Muscle of leg (tissue), 11 donors: Measurements from ENCODE around the gene PDILT. TPM values are rescaled to one million over a fixed set of nuclear protein-coding genes. Genes with fewer than 3 reads are reported as not detected.
"Not testable (repeated sequence)": the region's sequence is repeated elsewhere in the genome, so short reads cannot be mapped to it uniquely, and the experiment has no call there.

Experiments
- DNase-seq: peaks from one replicate; pipeline ENCODE4 v3.0.0; 2013
- H3K27ac ChIP-seq: one replicate; pipeline ENCODE4 v1.5.1; 2013; ENCODE audit warnings: mild to moderate bottlenecking, low read length, control low read depth
- H3K27me3 ChIP-seq: one replicate; pipeline ENCODE4 v1.6.1; 2013; ENCODE audit warnings: low read length; ENCODE audit not compliant: control insufficient read depth, insufficient read depth
- H3K36me3 ChIP-seq: one replicate; pipeline ENCODE4 v1.6.1; 2013; ENCODE audit warnings: low read length; ENCODE audit not compliant: control insufficient read depth, insufficient read depth
- H3K4me1 ChIP-seq: one replicate; pipeline ENCODE4 v1.6.1; 2013; ENCODE audit warnings: low read length; ENCODE audit not compliant: control insufficient read depth, insufficient read depth
- H3K4me3 ChIP-seq: one replicate; pipeline ENCODE4 v1.5.1; 2013; ENCODE audit warnings: low read length, control low read depth
- H3K9me3 ChIP-seq: replicated peaks from 2 replicates; pipeline ENCODE4 v1.6.1; 2013; ENCODE audit warnings: low read depth, low read length; ENCODE audit not compliant: control insufficient read depth
- WGBS: methylation state at CpG from one replicate; pipeline ENCODE4 v1.1.5; 2013; ENCODE audit warnings: missing lambda C conversion rate; ENCODE audit not compliant: insufficient coverage; 5-methylcytosine and 5-hydroxymethylcytosine counted together
- polyA plus RNA-seq, 8 donors: library from polyadenylated mRNA; unstranded; fragments of 120-200 nt; gene quantifications; one replicate each; pipeline versions ENCODE4 v1.2.1 to v1.2.3, GENCODE V29; 2013; ENCODE audit warnings: inconsistent platforms in 1 of 8, low replicate concordance in 1 of 8; ENCODE audit not compliant: insufficient read length in 8 of 8, insufficient read depth in 1 of 8
- total RNA-seq: library from RNA; stranded (reverse); fragments of 120-200 nt; gene quantifications from one replicate; pipeline ENCODE4 v1.2.4, GENCODE V29; 2013

The PDILT gene
- total and polyA plus RNA-seq, 9 donors = not detected

DNA sequence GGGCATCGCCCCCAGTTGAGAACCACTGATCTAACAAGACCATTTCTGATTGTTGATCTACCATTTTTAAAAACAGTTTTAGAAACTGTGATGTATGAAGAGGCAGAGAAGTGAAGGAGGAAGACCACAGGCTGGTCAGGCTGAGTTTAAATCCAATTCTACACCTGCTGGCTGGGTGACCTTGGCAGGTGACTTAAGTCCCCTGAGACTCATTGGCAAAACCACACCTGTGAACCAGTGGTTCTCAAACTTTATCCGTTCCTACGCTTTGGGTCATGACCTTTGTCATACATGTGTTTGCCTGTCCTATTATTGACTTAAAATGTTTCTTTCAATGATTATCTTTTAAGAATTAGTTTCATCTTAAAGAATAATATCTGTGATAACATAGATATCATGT is 79.5 kb downstream of the PDILT start:
- no peaks in the 10 kb centered on the region for H3K4me1 ChIP-seq
- H3K36me3 ChIP-seq = no peaks in the 10 kb centered on the region
- no CpG with 5 or more reads among the region's 3 CpGs for WGBS
- no peaks in the 10 kb centered on the region for H3K9me3 ChIP-seq
- H3K27me3 ChIP-seq = no peaks in the 10 kb centered on the region
- DNase-seq = no peak
- H3K4me3 ChIP-seq = no peak overlapping the region
- H3K27ac ChIP-seq = no peak overlapping the region

DNA sequence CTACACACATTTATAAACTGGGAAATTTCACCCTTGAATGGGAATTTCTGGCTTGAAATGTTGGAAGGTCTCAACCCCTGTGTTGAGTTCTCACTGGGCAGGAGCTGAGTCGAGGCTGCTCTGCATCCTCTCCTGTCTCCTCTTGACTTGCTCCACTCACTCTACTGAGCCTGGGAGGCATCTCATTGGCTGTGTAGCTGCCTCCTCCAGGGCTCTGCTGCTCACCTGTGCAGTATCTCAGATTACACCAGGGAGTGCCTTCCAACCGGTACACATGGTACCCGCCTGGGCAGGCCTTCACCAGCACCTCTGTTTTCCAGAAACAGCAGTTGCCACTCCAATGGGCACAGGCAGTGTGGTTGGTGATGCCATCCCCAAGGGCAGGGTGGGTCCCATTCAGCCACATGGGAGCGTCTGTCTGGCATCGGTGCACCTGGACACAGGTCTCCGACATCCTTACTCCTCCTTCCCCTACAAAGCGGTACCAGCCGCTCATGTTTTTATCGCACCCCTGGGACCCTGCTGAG is 80.9 kb downstream of the PDILT start:
- Histone ChIP-seq H3K4me3 (no peak overlapping the region), H3K36me3 (no peaks in the 10 kb centered on the region), H3K4me1 (no peaks in the 10 kb centered on the region), H3K9me3 (no peaks in the 10 kb centered on the region), H3K27me3 (no peaks in the 10 kb centered on the region), H3K27ac (no peak overlapping the region)
- 70% methylated on average over 9 of the region's 9 CpGs for WGBS
- DNase-seq = no peak

DNA sequence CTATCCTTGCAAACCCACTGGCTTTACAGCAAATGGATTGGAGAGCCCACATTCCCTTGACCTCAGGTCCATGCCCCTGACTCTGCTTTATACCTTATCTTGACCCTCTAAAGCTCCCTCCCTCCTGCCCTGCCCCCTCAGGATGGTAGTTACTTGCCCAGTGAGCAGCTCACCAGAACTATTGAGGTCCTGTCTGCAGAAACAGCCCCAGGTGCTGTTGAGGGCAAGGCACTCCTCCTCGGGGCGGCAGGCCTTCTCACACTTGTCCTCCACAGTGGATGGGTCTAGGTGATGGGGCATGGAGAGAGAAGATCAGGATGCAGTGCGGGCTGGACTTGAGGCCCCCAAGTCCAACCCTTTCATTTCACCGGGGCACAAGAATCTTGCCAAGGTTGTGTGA is 81.8 kb downstream of the PDILT start:
- no peak for DNase-seq
- Histone ChIP-seq H3K27me3 (no peaks in the 10 kb centered on the region), H3K27ac (no peak overlapping the region), H3K36me3 (no peaks in the 10 kb centered on the region), H3K9me3 (no peaks in the 10 kb centered on the region), H3K4me3 (no peak overlapping the region), H3K4me1 (no peaks in the 10 kb centered on the region)
- WGBS = no CpG with 5 or more reads among the region's 4 CpGs

DNA sequence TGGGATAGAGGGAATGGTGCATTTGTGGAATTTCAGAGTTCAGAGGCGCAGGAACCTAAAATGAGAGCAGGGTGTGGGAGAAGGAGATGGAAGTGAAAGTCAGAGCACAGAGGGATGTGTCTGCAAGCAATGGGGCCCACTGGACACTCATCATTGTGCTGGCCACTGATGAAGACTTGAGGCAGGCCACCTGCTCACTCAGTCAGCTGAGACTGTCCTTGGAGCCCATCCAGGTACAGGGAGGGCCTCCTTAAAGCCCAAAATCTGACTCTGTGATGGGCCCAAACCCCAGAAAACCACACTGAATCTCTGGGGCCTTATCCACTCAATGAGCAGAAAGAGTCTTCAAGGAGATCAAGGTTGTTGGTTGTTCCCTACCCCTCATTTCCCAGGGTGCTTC is 82.9 kb downstream of the PDILT start:
- WGBS = 90% methylated on average over 1 of the region's 1 CpG

DNA sequence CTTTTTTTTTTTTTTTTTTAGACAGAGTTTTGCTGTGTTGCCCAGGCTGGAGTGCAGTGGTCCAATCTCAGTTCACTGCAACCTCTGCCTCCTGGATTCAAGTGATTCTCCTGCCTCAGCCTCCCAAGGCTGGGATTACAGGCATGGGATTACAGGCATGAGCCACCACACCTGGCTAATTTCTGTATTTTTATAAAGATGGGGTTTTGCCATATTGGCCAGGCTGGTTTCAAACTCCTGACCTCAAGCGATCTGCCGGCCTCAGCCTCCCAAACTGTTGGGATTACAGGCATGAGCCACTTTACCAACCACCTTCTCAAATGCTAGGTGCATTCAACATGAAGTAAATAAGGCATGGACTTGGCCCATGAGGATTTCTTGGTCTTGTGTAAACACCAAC is 83.5 kb downstream of the PDILT start:
- no CpG with 5 or more reads among the region's 2 CpGs for WGBS
- not testable (repeated sequence) for H3K36me3 ChIP-seq, DNase-seq, H3K4me3 ChIP-seq, H3K9me3 ChIP-seq, H3K27me3 ChIP-seq, H3K27ac ChIP-seq, H3K4me1 ChIP-seq

More for the DNA sequence above, 82.9 kb downstream of the PDILT start:
- Histone ChIP-seq H3K9me3 (no peaks in the 10 kb centered on the region), H3K36me3 (no peaks in the 10 kb centered on the region), H3K4me1 (no peaks in the 10 kb centered on the region), H3K4me3 (no peak overlapping the region), H3K27ac (no peak overlapping the region), H3K27me3 (no peaks in the 10 kb centered on the region)
- DNase-seq = no peak

DNA sequence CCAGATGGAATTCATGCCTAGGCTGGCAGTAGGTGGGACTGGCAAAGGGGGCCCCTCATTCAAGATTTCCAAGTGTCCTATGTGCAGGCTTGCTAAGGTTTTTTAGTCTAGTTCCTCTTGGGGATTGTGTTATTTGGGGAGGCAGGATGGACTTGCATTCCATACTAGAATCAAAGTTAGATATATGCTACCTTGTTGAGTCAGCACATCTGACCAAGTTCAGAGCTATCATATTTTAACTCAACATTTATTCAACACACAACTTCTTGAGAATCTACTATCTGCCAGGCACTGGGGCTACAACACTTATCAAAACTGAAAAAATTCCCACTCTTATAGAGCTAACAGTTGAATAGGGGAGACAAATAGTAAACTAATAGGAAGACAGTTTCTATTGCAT is 83.9 kb downstream of the PDILT start:
- DNase-seq = no peak
- no peak overlapping the region for H3K4me3 ChIP-seq
- H3K27ac ChIP-seq = no peak overlapping the region
- H3K9me3 ChIP-seq = no peaks in the 10 kb centered on the region
- no peaks in the 10 kb centered on the region for H3K36me3 ChIP-seq
- H3K4me1 ChIP-seq = no peaks in the 10 kb centered on the region
- H3K27me3 ChIP-seq = no peaks in the 10 kb centered on the region

DNA sequence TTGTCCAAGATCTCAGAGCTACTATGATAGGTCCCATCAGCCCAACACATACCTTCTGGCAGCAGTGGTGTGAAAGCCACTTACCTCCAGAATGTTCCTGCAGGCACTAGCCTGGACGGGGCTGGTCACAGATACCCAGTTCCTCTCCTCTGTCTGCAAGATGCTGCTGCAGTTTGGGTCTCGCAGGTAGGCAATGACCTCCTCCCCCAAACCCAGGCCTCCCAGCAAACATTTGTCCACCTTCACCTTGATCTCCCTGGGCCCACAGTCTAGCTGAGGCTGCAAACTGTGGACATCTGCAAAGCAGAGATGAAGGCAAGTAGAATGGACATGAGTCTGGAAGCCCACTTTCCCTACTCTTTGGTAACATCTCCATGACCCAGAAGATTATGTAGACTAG is 84.4 kb downstream of the PDILT start:
- H3K36me3 ChIP-seq = no peaks in the 10 kb centered on the region

DNA sequence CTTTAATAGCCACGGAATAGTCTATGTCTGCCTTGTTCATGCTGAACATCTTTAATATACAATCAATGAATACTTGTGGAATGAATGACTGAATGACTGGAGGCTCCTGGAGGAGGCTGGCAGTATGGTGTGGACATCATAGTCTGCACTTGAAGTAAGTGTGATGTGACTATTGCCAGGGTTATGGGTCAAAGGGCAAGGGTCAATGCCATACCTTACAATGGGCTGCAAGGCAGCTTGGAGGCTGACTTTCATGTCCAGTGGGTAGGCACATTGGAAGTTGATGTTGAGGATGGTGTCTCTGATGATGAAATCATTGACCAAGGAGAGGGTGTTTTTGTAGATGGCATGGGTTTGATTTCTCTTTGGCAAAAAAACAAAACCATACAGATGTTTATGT is 85.1 kb downstream of the PDILT start:
- H3K27ac ChIP-seq = no peak overlapping the region
- H3K4me3 ChIP-seq = no peak overlapping the region
- no CpG with 5 or more reads among the region's 1 CpG for WGBS
- H3K27me3 ChIP-seq = no peaks in the 10 kb centered on the region
- no peaks in the 10 kb centered on the region for H3K4me1 ChIP-seq
- H3K9me3 ChIP-seq = no peaks in the 10 kb centered on the region
- no peak for DNase-seq
- no peaks in the 10 kb centered on the region for H3K36me3 ChIP-seq

More for the DNA sequence above, 84.4 kb downstream of the PDILT start:
- WGBS = 71% methylated on average over 2 of the region's 2 CpGs
- Histone ChIP-seq H3K27ac (no peak overlapping the region), H3K4me1 (no peaks in the 10 kb centered on the region), H3K9me3 (no peaks in the 10 kb centered on the region), H3K27me3 (no peaks in the 10 kb centered on the region), H3K4me3 (no peak overlapping the region)
- no peak for DNase-seq

DNA sequence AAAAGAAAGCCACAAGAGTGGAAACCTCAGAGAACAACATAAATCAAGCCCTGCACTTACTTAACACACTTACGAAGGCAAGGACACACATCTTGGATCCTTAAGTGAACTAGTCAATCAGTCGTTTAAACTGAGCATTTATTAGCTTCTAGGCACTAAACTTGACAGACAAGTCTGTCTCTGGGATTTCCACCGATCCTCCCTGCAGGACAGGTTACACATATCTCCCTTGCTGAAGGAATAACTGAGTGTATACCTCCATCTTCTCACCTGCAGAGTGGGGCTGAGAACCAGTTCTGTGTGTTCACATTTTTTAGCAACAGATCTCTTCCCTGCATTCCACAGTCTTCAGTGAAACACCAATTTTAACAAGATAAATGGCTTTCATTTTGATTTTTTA is 86.1 kb downstream of the PDILT start:
- H3K4me1 ChIP-seq = no peaks in the 10 kb centered on the region
- no peaks in the 10 kb centered on the region for H3K27me3 ChIP-seq
- WGBS = 37% methylated on average over 3 of the region's 3 CpGs
- H3K27ac ChIP-seq = no peak overlapping the region
- no peak for DNase-seq
- H3K36me3 ChIP-seq = no peaks in the 10 kb centered on the region
- no peaks in the 10 kb centered on the region for H3K9me3 ChIP-seq
- H3K4me3 ChIP-seq = no peak overlapping the region

DNA sequence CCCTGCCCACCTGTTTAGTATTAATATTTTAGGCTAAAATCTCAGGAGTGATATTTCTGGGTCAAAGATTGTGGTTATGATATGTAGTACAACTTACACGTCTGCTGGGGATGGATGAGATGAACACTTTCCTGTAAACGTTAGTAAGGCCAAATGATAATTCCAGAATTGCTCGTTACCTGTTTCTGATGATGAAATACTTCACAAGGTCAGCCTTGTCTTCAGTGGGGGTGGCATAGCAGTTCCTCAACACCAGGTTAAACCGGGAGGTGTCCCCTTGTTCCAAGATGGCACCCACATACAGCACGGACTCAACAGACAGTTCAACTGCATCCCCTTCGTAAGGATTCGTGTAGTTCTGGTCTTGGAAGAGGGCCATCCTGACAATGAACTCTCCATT is 86.5 kb downstream of the PDILT start:
- Histone ChIP-seq H3K36me3 (no peaks in the 10 kb centered on the region), H3K4me3 (no peak overlapping the region), H3K9me3 (no peaks in the 10 kb centered on the region), H3K27ac (no peak overlapping the region), H3K4me1 (no peaks in the 10 kb centered on the region), H3K27me3 (no peaks in the 10 kb centered on the region)
- 78% methylated on average over 7 of the region's 7 CpGs for WGBS
- DNase-seq = no peak

DNA sequence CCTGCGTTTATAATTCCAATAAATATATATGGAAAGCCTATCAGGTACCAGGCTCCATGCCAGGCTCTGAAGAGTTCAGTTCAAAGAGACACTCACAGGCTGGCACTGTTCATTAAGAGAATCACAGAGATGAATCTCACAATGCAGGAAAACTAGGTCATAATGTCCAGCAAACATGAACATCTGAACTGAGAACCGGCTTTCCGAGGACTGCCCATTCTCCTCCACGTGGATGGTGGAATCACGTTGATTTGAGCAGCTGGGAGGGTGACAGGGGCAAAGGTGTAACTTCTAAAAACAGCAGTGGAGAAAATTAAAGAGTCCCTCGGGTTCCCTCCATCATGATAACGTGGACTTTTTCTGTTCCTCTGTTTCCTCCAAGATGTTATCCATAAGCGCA is 87.4 kb downstream of the PDILT start:
- H3K4me3 ChIP-seq = no peak overlapping the region
- DNase-seq = no peak
- no peaks in the 10 kb centered on the region for H3K27me3 ChIP-seq
- H3K4me1 ChIP-seq = no peaks in the 10 kb centered on the region
- 37% methylated on average over 6 of the region's 8 CpGs for WGBS
- H3K27ac ChIP-seq = no peak overlapping the region
- no peaks in the 10 kb centered on the region for H3K36me3 ChIP-seq
- no peaks in the 10 kb centered on the region for H3K9me3 ChIP-seq
